HepG2 (cell line): ENCODE data around the gene NPDC1.

ENCODE experiments used
- BRCA1 ChIP-seq: sonication (generic); formaldehyde crosslinking; IDR thresholded peaks from 2 replicates; pipeline ENCODE4 v1.4.0; 2020; ENCODE audit warnings: missing genetic modification reagents
- SETDB1 ChIP-seq: sonication (generic); formaldehyde crosslinking; IDR thresholded peaks from 2 replicates; pipeline ENCODE4 v1.5.1; 2020; ENCODE audit warnings: missing genetic modification reagents, mild to moderate bottlenecking, borderline replicate concordance
- ZNF20 ChIP-seq: sonication (generic); formaldehyde crosslinking; IDR thresholded peaks from 2 replicates; pipeline ENCODE4 v1.4.0; 2020; ENCODE audit warnings: mild to moderate bottlenecking, moderate library complexity, missing genetic modification reagents
- ZNF773 ChIP-seq: sonication (generic); formaldehyde crosslinking; IDR thresholded peaks from 2 replicates; pipeline ENCODE4 v1.4.0; 2020; ENCODE audit warnings: missing genetic modification reagents, borderline replicate concordance

DNA sequence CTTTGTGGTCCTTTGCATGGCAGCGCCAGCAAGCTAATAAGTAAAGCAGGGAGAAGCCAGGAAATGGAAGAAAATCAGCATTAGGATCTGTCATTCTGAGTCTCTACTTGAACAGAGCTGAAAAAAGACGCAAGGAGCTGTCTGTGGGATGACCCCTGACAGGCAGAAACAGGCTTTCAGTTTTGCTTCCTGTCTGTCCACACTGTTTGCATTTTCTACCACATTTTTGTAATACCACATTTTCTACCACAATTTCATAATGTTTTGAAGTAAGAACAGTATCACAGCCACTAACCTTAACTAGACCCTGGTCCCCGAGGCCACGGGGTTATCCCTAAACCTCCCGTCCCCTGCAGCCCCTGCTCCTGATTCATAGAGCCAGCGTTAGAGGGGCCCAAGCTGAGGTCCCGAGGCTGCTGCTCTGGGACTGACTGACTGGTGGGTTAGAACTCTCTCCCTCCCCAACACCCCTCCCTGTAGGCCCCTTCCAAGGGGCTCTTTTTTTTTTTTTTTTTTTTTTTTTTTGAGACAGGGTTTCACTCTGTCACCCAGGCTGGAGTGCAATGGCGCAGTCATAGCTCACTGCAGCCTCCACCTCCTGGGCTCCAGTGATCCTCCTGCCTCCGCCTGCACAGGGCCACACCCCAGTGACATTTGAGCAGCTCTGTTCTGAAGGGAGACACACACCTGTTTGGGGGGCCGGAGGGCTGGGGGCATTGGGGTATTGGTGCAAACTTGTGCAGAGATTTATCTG is 45.6 kb downstream of the NPDC1 start:
- TF ChIP-seq BRCA1 (CRISPR knock-in tag) (no peak), ZNF20 (CRISPR knock-in tag) (no peak), SETDB1 (CRISPR knock-in tag) (no peak), ZNF773 (CRISPR knock-in tag) (no peak)
